ENCODE measurements around the gene ASGR2.

- TF ChIP-seq CTCF (IDR thresholded peaks at IDR 0.05) (no peak), POLR2A (IDR thresholded peaks at IDR 0.05) (no peak)
These were observed 9.2 kb upstream of the ASGR2 start for GRCh38 chr17:7123844-7124243.

All from thyroid gland (tissue), 4 donors.